Bone marrow (tissue), 2 donors: ENCODE measurements around the gene SLC38A10.
"Not testable (repeated sequence)": the region's sequence is repeated elsewhere in the genome, so short reads cannot be mapped to it uniquely, and the experiment has no call there.

Experiments used
- DNase-seq, 2 donors: peaks; one replicate each; lab custom pipeline; 2025; lab: John Stamatoyannopoulos, UW

The SLC38A10 gene

GRCh38 chr17:81230043-81230820 lies 64.9 kb downstream of the SLC38A10 start:
- DNase-seq, result no peak

DNA sequence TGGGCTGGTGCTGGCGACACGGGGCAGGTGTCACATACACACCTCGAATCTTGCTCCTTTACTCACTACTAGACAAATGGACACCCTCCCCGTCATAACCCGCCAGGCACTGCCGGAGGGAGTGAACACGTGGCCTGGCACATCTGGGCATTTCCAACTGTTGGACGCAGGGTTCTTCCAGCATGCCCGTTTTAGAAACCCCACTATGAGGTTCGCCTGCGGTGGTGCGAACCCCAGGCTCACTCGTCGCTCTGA lies 65.5 kb downstream of the SLC38A10 start:
- DNase-seq, result no peak

GRCh38 chr17:81228834-81229665 lies 66.1 kb downstream of the SLC38A10 start:
- no peak for DNase-seq

DNA sequence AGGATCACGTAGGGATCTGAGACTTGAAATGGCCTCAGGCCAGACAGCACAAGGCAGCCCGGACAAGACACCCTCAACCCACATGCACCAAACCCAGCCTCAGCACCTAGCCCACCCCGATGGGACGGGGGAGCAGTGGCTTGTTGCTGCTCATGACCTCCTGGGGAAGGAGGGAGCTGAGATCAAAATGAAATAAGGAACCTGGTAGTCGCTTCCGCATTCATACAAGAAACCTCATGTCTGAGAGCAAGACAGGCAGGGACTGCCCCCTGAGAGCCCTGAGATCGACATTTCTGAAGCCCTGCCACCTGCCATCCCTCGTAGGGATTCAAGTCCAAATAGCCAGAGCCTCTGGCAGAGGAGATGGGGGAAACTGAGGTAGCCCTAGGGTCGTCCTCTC lies 66.7 kb downstream of the SLC38A10 start:
- no peak for DNase-seq

GRCh38 chr17:81227630-81228029 lies 67.5 kb downstream of the SLC38A10 start:
- DNase-seq, result not testable (repeated sequence)

DNA sequence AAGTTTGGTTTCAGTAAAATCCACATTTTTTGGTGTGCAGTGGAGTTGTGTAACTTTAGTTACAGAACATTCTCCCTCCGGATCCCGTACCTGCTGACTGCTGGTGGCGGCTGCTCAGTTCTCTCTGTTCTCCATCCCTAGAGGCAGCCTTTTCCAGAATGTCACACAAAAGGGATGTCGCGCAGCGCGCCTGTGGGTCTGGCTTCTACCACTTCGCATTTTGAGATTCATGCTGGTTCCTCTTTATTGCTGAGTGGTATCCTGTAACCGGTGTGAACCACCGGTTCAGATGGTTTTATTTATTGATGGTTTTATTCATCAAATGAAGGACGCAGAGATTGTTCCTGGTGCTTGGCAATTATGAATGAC lies 71.4 kb downstream of the SLC38A10 start:
- DNase-seq, result peak in 1 of 2 donors; percentile 26

- DNase-seq, result peak; percentile 93 to 99
Observed at GRCh38 chr17:81222906-81223761, 72.0 kb downstream of the SLC38A10 start, which contains the start of gene CEP131. CEP131 (minus strand) TSS chr17:81222965; CDS start chr17:81220056, 2,909 bp downstream.

GRCh38 chr17:81222620-81222905 lies 72.5 kb downstream of the SLC38A10 start:
- DNase-seq, result no peak

- no peak for DNase-seq
Observed at GRCh38 chr17:81221842-81222619, 73.1 kb downstream of the SLC38A10 start.

DNA sequence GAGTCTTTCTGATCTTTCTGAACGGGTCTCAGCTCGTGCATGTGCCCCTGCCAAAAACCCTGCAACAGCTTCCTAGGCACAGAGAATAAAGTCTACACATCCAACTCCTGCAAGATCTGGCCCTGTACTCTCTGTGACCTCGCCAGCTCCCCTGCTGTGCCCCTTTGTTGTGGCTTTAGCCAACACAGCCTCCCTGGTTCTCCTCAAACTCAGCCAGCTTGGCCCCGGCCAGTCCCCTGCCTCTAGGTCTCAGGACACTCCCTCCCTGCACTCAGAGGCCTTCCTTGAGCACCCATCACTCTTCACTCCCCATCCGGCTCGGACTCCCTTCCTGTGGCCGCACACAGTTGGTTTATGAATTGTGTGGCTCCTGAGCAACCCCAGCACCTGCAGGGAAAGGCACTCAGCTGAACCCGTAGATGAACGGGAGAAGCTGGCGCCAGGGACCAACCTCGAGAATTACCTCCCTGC lies 73.7 kb downstream of the SLC38A10 start:
- no peak for DNase-seq

- DNase-seq, result no peak
Observed at GRCh38 chr17:81219476-81220180, 75.5 kb downstream of the SLC38A10 start.

DNA sequence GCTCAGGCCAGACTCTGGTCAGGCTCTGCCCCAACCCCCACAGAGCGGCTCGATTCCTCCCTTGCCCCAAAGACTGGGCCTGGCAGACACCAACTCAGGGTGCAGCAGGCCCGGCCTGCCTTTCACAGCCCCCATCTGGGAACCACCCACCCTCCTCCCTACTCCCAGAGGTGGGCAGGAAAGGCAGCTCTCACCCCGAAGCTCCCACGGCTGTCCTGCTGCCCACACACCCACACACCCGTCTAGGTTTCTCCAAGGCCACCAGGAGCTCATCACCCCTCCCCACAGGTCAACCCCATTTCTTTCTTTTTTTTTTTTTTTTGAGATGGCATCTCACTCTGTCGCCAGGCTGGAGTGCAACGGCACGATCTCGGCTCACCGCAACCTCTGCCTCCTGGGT lies 76.1 kb downstream of the SLC38A10 start:
- no peak for DNase-seq

DNA sequence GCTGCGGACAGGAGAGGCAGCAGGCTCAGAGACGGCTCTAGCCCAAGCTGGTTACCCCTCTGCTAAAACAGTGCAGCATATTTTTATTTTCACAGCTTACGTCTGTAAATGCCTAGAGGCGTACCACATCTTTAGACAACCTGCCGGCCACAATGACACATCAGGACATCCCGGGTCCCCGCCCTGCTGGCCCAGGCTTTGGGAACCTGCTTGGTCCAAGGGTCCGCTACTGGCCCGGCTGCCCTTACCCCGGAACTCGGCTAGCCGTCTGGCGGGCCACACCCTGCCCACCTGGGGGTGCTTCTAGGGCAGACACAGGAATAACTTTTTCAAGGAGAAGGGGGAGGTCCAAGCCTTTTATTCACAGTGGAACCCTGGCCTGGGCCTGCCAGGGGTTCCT lies 76.6 kb downstream of the SLC38A10 start:
- DNase-seq, result no peak

DNA sequence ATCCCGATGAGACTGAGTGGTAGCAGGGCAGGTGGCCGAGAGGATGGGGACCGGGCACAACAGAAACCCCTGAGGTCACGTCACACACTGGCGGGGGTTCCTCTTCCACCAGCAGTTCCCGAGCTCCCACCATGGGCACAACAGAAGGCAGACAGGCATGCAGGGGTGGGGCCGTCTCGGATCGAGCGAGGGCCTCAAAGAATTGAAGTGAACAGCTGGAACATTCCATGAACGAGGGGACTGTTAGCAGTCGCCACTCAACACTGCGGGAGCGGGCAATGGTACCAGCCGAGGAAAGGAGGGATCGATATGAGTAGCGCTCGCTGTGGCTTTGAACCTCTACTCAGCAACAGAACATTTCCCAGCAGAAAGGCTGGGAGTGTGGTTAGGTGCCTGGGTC lies 77.6 kb downstream of the SLC38A10 start:
- no peak for DNase-seq

DNA sequence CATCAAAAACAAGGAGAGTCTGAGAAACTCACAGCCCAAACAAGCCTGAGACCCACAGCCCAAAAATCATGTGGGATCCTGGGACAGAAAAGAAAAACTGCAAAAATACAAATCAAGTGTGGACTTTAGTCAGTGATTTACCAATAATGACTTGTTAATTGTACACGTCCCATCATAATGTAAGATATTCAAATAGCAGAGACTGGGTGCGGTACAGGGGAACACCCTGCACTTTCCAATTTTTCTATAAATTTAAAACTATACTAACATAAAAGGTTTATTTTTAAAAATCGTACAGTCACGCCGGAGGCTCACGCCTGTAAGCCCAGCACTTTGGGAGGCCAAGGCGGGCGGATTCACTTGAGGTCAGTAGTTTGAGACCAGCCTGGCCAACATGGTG lies 81.1 kb downstream of the SLC38A10 start:
- no peak for DNase-seq

DNA sequence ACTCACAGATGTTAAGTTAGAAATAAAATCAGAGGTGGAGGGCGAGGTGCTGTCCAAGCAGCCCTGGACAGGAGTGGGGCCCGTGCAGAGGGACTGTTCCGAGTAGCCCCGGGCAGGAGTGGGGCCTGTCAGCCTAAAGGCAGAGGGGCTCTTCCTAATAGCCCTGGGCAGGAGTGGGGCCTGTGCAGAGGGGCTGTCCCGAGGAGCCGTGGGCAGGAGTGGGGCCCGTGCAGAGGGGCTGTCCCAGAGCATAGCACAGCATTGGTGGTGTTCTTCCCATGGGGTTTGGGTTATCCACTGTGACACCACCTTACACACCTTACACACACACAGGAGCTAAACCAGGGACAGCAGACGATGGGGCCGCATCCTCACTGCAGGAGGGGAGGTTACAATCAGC lies 82.7 kb downstream of the SLC38A10 start:
- DNase-seq, result no peak

GRCh38 chr17:81210868-81211267 lies 84.2 kb downstream of the SLC38A10 start:
- DNase-seq, result no peak

DNA sequence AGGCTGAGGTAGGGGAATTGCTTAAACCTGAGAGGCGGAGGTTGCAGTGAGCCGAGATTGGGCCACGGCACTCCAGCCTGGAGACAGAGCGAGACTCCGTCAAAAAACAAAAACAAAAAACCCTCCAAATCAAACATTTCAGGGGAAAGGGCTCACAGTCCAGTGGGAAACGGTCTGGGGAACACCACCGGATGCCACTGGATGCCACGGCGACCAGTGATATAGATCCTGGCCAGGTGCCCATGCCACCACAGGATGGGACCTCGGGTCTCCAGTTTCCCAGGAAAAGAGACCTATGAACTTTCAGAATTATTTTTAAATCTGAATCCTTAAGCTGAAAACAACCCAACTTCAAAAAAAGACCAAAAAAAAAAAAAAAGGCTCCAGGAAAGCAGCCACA lies 84.6 kb downstream of the SLC38A10 start:
- DNase-seq, result no peak

GRCh38 chr17:81209141-81209540 lies 86.0 kb downstream of the SLC38A10 start:
- no peak for DNase-seq

- DNase-seq, result no peak
Observed at GRCh38 chr17:81208651-81209050, 86.5 kb downstream of the SLC38A10 start.
